HG02938 (cell line): Measurements from ENCODE around the gene MACROH2A1.

Source experiments
- ATAC-seq: cut with Tn5 transposase; IDR thresholded peaks from one replicate; pipeline ENCODE4 v1.9.1; 2021; ENCODE audit warnings: mild to moderate bottlenecking, moderate library complexity; ENCODE audit not compliant: unreplicated experiment

MACROH2A1 gene

DNA sequence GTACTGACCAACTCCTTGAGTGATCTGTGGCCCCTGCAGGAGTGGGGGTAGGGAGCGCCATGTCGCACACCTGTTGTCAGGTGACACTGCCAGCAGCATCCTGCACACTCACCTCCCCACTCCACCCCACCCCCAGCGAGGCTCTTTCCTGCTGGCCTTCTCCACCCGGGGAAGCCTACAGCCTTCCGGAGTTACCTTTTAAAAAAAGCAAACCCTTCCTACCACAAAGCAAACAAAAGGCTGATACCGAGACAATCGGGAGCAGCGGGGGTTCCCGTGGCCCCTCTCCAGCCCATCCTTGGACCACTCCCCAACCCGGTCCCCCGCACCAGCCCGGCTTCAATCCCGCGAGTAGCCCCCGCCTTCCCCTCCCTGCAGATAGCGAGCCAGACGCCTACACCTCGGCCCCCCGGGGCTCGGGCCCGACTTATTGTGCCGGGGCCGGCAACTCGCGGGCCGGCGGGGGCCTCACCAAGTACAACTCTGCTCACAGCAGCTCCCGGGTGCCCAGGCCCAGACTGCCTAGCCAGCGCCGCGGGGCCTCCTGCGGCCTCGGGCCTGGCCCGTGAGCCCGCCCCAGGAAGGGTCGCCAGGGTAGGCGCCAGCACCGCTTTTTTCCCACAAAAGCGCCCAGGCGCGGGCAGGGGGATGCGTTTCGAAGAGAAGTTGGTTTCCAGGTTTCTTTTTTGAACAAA, 724 bp downstream of the MACROH2A1 start:
- peak; percentile 40 for ATAC-seq

- no peak for ATAC-seq
Observed at GRCh38 chr5:135397084-135397483, 1.9 kb downstream of the MACROH2A1 start.

DNA sequence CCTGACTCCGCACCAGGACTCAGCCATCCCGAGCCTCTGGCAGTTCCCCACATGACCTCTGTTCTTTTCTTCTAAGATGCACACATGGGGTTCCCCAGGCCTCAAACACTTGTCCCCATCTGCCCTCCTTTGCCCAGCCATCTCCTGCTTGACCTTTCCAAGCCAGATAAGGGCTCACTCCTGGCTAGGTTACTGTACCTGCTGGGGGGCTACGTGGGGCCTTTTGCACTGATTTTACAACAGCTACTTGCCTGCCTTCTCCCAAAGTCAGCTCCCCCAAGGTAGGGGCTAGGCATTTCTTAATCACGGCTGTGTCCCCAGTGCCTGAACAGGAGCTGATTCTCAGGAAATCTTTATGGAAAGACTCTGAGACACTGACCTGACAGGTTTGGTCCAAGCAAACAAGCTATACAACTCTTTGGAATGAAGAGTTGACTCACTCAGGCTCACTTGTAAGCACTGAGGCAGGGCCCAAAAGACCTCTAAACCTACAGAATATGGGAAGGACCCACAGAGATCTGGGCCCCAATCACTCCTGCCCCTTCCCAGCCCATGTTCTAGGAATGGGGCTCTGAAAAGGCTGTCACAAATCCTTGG, 2.5 kb downstream of the MACROH2A1 start:
- no peak for ATAC-seq

DNA sequence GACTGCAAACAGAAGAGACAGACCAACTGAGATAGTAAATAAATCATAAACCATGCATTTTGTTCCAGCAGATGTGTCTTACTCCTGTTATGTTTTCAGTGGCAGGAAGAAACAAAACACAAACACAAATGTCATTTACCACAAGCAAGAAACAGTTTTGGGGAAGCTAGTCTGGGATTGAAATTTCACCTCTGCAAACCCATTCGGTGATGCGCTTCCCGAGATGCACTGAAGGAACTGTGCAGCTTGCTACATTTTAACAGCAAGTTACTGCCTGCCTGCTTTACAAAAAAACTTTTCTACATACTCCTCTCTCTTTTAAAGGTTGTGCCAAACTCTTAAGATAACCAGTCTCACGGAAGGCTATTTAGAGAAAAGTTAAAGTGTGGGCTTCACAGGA, 3.2 kb downstream of the MACROH2A1 start:
- ATAC-seq, result no peak

- no peak for ATAC-seq
Observed at GRCh38 chr5:135395451-135395850, 3.6 kb downstream of the MACROH2A1 start.

DNA sequence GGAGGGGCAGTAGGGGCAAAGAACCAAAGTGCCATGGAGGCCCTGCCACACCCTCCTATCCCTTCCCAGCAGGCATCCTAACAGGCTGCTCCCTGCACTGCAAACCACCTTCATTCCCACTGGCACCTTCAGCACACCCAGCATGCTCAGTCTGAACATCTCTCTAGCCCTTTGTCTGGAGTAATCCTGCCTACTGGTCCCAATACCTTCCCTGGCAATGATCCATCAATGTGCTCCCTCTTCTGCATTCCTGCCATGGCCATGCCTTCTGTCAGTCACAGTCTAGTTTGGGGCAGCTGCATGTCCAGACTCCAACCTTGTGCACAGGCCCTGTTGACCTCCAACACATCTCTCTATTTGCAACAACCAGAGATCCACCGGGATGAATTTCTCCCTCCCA, 4.9 kb downstream of the MACROH2A1 start:
- ATAC-seq, result no peak

DNA sequence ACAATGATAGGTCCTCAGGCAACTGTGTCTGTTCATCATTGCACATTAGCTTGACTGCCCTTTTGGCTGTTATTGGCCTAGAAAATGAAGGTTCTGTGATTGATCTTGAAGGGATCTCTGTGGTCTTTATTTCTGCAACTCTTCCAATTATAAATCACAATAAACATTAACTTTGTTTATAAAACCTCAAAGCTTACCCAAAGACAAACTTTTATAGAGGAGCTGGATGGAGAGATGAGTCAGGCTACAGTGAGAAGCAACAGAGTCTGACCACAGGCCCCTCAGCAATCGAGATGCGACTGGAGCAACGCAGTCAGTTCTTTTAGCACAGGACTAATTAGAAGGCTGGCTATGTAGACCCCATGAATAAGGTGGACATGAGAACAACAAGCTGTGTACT, 5.3 kb downstream of the MACROH2A1 start:
- ATAC-seq, result no peak

DNA sequence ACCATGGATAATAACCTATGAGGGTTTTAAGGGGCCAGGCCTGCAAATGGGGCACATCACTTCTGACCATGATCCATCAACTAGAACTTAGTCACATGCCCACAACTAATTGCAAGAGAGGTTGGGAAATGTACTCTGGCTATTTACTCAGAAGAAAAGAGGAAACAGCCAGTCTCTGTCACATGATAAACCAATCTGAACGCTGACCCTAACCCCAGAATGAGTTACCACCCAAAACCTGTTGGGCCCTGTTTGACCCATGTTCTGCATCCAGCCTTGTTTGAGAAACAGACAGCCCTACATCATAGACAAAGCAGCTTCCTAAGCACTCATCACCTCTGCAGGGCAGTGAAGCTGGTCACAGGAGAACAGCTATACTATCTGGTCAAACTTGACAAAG, 5.8 kb downstream of the MACROH2A1 start:
- ATAC-seq, result no peak

GRCh38 chr5:135392256-135392655, 6.8 kb downstream of the MACROH2A1 start:
- no peak for ATAC-seq

GRCh38 chr5:135391869-135392255, 7.2 kb downstream of the MACROH2A1 start:
- no peak for ATAC-seq

DNA sequence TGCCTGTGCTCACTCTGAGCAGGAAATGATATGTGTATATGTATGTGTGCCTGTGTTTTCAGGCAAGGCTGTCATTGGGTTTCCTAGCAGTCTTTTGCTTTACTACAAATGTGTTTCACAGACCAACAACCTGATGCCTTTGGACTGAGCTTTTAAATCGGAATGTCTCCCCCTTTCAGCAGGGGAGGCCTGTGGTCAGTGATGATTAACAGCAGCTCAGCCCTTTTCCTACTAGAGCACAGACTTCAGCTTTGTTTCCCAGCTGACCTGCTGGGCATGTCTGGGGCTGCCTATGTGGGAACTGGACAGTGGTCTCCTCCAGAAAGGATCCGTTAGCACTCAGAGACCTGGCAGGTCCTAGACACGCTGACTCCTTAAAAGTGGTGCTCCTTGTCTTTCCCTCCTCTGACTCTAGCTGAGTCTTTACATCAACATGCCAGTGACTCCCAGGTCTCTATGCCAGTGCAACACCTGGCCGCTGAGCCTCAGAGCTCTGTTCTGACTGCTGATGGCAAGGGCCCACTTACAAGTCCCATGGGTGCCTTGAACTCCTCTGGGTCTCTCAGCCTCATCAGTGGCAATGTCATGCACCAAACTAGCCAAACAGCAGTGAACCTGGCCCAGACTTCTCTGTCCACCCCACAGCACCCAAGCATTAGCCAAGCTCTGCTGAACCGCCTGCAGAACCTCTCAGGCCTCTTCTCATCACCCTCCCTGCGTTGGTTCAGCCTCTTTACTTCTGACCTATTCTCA, 7.7 kb downstream of the MACROH2A1 start:
- no peak for ATAC-seq

DNA sequence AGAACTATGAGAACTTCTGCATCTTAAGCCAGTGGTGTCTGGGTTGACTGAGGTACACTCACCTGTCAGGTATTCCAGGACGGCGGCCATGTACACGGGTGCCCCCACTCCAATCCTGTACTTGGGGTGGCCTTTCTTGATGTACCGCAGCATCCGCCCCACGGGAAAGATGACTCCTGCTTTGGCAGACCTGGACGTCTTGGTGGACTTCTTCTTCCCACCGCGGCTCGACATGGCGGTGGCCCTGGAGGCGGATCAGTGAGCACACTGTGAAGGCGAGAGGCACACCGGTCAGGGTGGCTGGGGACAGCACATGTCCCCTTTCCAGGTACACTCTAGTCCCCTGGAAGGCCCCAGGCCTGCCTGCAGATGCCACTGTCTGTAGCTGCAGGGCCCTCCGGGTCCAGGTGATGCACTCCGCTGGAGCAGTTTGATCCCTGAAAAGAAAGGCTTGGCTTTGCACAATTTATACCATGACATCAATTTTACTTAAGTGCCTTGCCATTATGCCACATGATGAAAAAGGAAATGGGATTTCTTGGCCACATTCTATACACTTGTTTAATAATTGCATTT, 10.1 kb downstream of the MACROH2A1 start:
- ATAC-seq, result no peak

DNA sequence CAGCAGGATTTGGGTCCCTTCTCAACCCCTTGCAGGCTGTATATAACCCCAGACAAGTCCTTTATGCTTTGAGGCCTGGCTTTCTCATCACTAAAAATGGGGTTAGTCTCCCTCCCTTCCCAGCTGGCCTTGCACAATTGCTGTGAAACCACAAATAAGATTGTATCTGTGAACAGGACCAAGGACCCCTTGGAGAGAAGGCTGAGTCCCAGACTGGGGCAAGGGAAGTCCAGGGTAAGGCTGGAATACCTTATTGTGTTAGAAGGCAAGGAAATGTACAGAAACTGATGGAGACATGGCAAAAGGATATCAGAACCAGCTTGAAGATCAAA, 11.4 kb downstream of the MACROH2A1 start:
- ATAC-seq, result no peak

GRCh38 chr5:135386886-135387628, 12.0 kb downstream of the MACROH2A1 start:
- ATAC-seq, result no peak

DNA sequence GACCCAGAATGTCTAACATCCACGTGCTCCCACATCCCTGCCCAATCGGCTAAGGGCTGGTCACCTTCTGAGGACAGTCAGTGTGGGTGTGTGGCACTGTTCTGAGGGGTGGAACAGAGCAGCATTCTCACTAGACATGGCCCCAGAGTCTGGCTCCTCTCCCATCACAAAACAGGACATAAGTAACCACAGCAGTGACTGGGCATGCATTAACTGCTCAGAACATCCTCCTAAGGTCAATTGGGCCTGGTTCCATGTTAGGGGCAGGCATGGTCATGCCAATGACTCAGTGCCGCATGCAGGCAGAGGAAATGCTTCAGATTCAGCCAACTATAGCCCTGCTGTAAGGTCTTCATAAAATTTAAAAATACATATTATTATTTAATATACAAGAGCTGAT, 12.9 kb downstream of the MACROH2A1 start:
- no peak for ATAC-seq

DNA sequence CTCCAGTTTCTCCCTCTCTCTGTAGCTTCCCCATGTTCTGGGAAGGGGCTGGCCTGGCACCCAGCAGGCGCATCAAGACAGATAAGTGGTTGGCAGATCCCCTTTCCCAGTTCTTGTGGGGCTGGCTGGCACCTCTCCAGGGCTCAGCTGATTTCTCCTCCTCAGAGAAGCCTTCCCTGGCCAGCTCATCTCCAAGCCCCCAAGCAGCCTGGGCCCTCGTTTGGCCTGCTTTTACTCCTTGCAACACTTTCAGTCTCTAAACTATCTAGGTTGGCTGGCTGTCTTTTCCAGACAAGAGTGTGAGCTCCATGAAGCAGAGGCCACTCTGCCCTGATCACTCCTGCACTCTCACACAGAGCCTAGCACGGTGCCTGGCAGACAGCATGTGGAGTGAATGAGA, 13.5 kb downstream of the MACROH2A1 start:
- ATAC-seq, result no peak

DNA sequence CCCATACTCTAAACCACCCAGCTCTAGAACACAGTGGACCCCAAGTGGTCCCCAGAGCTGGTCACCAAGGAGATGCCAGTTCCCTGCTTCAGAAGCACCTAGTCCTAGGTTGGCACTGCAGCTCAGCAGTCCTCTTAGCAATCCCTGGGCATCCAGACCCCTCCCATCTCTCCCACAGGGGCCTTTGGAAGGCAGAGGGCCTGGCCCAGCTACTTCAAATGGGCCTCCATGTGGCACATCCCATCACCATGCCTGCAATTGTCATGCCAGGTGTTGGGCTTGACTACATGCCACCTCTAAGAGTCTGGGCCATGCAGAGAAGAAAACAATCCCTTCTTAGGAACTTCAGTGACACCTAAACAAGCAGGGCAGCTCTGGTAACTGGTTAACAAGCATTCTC, 14.1 kb downstream of the MACROH2A1 start:
- no peak for ATAC-seq

- ATAC-seq, result no peak
Observed at GRCh38 chr5:135383803-135384495, 15.1 kb downstream of the MACROH2A1 start.

DNA sequence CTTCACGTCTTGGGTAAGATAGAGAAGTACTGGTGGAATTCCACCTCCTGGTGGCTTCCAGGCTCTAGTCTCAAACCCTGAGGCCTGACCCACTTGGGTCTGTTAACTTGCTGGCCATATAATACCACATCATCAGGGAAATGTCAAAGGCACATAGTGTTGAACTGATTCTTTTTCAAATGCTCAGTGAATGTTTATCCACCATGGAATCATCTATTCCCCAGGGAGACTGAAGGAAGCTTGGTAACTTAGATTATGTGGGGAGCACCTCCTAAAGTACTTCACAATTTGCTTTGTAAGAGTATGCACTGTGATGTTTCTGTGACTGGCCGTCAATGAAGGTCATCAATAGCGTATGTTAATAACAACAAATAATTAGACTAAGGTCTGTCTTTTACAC, 16.1 kb downstream of the MACROH2A1 start:
- no peak for ATAC-seq

DNA sequence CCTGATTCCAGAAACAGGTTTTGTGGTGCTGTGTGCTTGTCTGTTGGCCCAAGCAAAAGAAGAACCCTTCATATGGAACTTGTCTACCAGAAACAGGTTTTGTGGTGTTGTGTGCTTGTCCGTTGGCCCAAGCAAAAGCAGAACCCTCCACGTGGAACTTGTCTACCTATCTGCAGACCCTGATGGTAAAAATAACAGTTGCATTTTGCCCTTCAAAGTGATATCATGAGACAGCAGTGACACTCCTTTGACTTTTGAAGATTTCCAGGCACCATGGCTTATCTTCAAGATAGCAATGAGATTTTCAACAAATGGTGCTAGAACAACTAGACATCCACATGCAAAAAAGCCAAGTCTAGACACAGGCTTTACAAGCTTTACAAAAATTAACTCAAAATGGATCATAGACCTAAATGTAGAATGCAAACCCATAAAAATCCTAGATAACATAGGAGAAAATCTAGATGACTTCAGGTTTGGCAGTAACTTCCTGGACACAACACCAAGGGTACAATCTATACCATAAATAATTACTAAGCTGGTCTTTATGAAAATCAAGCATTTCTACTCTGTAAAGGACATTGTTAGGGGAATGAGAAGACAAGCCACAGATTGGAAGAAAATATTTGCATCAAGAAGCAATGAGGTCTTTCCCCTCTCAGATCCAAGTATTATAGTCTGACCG, 16.8 kb downstream of the MACROH2A1 start:
- no peak for ATAC-seq
